ENCODE measurements around the gene WWOX. TPM values are rescaled to one million over a fixed set of nuclear protein-coding genes. Genes with fewer than 3 reads are reported as not detected.

The WWOX gene
- total RNA-seq, 1 experiment from 2014 or later = 13.0 TPM

DNA sequence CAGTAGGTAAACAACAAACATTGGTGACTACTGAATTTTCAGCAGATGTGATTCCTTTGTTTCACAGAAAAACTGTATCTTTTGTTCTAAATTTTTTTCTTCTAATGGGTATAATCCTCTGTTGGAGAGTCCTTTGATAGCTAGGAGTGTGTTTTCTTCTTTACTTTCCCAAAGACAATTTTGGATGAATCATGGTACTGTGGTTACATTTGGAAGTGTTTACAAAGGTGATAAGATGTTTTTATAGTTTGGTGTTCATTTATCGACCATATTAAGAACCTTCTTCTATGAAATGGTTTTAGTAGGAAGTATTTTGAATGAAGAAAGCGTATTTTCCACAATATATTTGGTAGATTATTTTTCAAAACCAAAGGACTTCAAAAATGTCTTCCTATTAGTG lies 333.7 kb downstream of the WWOX start:
- DNase-seq (ENCODE audit: low read depth) = no peak

DNA sequence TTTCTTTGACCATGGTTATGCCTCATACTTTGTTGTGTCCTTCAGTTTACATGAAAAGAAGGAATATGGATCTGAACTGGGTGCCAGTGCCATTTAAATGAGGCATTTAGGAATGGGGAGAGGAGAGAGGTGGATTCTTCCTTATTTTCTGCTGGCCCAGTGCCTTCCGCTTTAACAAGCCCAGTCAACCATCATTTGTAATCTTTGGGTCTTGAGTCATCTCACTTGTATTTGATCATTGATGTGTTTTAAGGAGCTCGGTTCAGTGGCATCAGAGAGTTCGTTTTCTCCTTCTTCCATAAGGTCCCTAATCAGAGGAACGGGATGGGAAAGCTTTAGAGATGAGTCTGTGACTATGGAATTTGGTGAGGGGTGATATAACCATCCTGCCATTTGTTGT lies 334.9 kb downstream of the WWOX start:
- DNase-seq (ENCODE audit: low read depth) = no peak

DNA sequence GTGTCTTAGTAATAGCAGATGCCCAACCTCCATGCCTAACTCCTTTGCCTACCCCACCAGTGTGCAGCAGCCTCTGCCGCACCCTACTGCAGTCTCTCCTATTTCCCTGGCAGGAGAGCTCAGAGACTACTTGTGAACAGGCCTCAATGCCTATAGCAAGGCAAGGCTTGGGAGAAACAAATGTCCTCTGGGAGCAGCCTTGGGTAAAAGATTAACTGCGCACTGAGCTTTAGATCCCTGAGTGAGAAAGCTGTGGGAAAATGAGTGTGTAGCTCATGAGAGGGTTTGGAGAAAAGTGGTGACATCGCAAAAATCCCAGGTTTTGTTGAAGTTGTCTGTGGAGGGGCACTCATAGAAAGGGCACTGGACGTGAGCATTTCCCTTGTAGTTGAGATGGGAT lies 335.8 kb downstream of the WWOX start:
- no peak for DNase-seq (ENCODE audit: low read depth)

GRCh38 chr16:78436023-78436422 lies 336.6 kb downstream of the WWOX start:
- DNase-seq (ENCODE audit: low read depth) = no peak

- no peak for DNase-seq (ENCODE audit: low read depth)
Measured at GRCh38 chr16:78436846-78437245, 337.4 kb downstream of the WWOX start.

DNA sequence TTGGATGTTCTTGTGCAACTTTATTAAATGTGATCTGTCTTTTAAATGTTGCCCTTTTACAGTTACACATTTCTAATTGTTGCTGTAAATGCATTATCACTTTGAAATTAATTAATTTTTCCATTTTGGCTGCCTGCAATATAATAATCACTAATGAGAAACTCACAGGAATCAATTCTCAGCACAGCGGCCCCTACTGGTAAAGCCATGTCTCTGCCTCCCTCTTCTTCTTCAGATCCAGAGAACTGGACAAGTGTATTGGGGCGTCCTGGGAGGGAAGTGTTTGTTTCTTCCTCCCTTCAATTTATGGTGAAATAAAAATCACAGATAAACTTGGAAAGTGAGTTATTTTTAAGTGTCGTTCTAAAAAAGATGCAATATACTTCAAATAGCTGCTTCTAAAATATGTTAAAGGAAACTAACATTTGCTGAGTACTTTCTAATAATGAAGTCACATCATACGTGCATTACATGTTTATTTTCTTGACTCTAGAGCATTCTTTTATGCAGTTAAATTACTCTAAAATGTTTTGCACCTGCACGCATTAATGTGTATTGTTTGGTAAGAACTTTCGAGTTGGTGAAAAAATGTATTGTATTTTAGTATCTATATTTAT lies 338.0 kb downstream of the WWOX start:
- no peak for DNase-seq (ENCODE audit: low read depth)

GRCh38 chr16:78438219-78438618 lies 338.8 kb downstream of the WWOX start:
- DNase-seq (ENCODE audit: low read depth) = no peak

GRCh38 chr16:78438632-78439031 lies 339.2 kb downstream of the WWOX start:
- no peak for DNase-seq (ENCODE audit: low read depth)

GRCh38 chr16:78439646-78440045 lies 340.2 kb downstream of the WWOX start:
- DNase-seq (ENCODE audit: low read depth) = no peak

- no peak for DNase-seq (ENCODE audit: low read depth)
Measured at GRCh38 chr16:78441298-78441697, 341.8 kb downstream of the WWOX start.

DNA sequence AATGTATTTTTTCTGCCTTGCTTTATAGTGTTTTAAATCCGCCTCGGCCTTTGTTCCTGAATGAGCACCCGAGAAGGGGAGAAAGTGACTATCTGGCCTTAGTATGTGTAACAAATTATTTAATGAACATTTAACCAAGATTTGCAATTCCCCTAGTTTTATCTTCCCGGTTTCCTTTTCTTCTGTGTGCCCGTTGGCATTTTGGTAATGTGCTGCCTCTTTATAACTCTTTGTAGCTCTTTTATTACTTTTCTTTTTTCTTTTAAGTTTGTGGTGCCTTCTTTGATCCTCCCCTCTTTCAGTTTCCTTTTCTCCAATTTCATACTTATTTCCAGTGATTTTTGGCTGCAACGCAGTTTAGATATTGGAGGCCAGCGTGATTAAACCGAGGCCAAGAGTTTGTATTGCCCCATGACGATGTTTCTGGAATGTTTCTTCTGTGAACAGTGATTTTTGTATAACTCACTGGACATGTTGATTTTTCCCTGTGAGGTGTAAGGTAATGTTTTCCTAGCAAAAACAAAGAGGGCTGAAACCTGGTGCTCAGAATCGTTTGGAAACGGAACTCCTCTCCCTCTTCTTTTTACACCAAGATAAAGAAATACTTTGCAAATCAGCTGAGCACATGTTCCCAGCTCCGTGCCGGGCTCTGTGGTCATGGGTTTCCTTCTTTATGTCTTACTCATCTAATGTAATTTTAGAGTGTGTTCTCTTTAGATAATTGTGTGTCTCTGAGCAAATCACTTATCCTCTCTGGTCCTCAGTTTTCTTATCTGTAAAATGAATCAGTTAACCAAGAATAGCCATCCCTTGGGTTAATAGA lies 344.3 kb downstream of the WWOX start:
- DNase-seq (ENCODE audit: low read depth) = no peak

DNA sequence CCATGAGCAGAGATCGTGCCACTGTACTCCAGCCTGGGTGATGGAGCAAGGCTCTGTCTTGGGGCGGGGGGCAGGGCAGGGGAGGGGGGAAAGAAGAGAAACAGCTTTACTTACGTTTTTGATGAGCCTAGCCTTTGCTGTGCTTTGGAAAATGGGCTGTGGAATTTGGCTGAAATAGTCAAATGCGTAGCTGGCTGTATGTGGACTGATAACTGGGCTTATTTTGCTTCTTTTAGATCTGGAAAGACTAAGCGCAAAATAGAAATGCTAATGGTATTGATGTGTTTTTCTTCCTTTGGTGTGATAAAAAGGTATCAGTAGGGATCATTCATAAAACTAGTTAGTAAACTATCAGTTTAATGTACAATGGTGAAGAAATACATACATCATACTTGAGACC lies 346.4 kb downstream of the WWOX start:
- no peak for DNase-seq (ENCODE audit: low read depth)

- DNase-seq (ENCODE audit: low read depth) = no peak
Measured at GRCh38 chr16:78446486-78446885, 347.0 kb downstream of the WWOX start.

DNA sequence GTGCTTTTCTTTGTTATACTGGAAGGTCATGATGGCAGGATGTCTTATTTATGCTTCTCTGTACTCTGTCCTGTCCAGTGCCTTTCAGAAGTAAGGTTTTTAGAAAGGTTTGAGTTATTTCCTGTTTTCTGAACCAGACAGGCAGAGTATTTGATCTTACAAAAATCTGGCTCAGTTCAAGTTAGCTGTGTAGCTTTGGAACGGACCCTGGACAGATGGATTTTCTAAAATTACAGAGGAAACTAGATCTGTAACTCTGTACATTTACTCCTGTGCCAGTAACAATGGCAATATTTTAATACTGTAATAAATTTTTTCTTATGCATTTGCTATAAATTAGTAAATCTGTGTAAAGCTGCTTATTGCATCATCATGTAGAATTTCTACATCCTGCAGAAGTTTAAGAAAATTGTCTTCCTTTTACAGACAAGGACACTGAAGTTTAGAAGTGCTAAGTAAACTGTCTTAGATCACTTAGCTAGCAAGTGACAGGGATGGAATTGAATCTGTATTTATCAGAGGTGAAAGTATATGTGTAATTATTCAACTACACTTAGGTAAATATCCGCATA lies 347.6 kb downstream of the WWOX start:
- no peak for DNase-seq (ENCODE audit: low read depth)

DNA sequence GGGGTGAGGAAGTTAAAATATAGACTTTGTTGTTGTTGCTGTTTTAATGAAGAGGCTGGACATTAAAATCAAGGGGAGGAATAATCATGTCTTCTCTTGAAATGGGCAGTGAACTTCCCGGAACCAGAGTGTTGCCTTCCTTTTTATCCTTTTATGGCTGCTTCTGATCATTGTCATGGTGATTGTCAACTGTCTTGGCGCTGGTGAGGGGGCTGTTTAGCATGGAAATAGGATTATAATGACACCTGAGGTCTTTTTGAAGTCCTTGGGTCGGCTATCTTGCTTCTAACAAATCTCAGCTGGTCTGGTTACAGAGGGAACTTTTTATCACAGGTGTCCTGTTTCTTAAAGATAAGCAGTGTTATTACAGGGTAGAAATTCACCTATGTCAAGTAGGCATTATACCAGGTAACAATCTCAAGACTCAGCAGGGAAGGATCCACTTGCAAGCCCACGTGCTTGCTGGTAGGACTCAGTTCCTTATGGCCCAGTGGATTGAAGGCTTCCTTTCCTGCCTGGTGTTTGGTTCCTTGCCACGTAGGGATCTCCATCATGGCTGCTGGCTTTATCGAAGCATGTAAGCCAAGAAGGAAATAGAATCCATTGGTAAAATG lies 349.3 kb downstream of the WWOX start:
- no peak for DNase-seq (ENCODE audit: low read depth)

DNA sequence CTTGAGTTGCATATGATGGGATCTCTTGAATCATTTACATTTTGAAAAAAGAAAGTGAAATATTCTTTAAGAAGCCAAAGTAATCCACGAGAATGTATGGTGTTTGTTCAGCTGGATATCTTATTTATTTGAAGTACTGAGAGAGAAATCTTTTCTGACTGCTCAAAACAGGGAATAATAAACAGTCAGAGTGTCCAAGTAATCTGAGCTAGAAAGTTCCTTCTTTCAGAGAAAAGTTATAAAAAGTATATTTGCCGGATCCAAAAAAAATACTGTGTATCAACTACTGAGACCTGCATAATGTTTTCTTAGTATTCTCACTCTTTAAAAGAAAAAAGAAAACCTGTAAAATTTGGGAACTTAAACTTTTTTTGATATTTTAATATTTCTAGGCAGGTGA lies 350.8 kb downstream of the WWOX start:
- no peak for DNase-seq (ENCODE audit: low read depth)

DNA sequence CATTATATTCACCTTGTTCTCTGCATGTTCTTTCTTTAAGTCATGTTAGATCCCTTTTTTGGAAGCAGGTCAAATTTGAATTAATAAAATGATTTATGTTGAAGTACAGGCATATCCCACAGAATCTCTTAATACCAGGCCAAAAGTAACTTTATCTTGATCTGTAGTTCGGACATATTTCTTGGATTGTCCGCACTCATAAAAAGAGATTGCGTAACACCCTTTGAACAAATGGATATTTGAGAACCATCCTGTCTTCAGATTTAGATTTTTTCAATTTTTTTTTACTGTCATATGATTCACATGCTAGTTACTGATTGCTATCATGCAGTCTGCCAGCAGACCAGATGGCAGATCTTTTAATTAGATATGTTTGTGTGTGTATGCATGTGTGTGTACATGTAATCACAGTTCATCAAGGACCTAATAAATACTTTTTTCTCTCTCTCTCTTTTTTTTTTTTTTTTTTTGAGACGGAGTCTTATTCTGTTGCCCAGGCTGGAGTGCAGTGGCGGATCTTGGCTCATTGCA lies 352.6 kb downstream of the WWOX start:
- no peak for DNase-seq (ENCODE audit: low read depth)

GRCh38 chr16:78455861-78456260 lies 356.4 kb downstream of the WWOX start:
- no peak for DNase-seq (ENCODE audit: low read depth)

DNA sequence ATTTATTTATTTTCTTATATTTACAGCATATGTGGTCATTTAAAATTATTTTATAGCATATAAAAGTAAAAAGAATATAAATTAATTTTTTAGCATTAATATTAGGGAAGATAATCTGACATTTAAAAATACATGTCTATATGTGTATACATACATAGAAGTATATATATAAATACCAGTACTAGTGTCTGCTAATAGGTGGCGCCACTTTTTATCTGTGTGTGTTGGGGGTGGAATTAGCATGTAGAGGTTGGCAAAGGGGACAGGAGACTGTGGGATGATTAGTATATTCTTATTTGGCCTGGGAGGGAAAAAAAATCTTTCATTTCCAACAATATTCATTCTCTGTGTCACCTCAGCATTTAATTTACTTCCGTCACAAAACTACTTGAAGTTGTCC lies 359.1 kb downstream of the WWOX start:
- DNase-seq (ENCODE audit: low read depth) = no peak

GRCh38 chr16:78460428-78460827 lies 361.0 kb downstream of the WWOX start:
- DNase-seq (ENCODE audit: low read depth) = no peak

GRCh38 chr16:78461087-78461486 lies 361.6 kb downstream of the WWOX start:
- no peak for DNase-seq (ENCODE audit: low read depth)

All from LHCN-M2 (cell line).